Fibroblast of the aortic adventitia (primary cell): ENCODE data around the gene SESN3. TPM values are rescaled to one million over a fixed set of nuclear protein-coding genes. Genes with fewer than 3 reads are reported as not detected.

Source experiments
- DNase-seq: peaks from one replicate; pipeline ENCODE4 v3.0.0-alpha.2; 2010; ENCODE audit warnings: low read depth
- H3K4me3 ChIP-seq: 2 replicates; pipeline ENCODE4 v1.5.1; 2011; ENCODE audit warnings: low read depth, mild to moderate bottlenecking, control low read depth, low read length, moderate library complexity
- CTCF ChIP-seq: IDR thresholded peaks from 2 replicates; pipeline ENCODE4 v1.5.1; 2011; ENCODE audit warnings: mild to moderate bottlenecking, low read length, control low read depth, inconsistent platforms; ENCODE audit not compliant: insufficient read depth
- total RNA-seq: library from RNA; depleted of rRNA; stranded (reverse); fragments of >200 nt; gene quantifications from 2 replicates; pipeline ENCODE4 v1.2.3, GENCODE V29; 2012; ENCODE audit warnings: low replicate concordance

The SESN3 gene
- total RNA-seq, 1 donor: 74.2 TPM

DNA sequence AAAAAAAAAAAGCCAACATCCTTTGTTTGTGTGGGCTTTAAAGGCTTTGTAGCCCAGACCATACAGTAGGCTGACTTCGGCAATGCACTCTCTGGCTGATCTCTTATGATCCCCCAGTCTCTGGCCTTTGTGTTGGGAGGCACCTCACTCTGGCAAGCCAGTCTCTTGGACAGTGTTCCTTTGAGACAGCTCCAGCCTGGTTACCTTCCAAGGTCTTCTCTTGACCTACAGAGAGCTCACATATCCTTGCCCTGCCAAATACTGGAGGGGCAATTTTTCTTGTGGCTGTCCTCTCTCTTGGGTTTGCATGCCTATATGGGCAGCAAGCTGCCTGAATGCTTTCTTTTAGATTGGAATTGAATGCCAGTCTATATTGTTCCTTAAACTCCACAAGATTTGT lies 69.8 kb downstream of the SESN3 start:
- no peak overlapping the region for H3K4me3 ChIP-seq
- DNase-seq: no peak
- no peak for TF ChIP-seq CTCF

DNA sequence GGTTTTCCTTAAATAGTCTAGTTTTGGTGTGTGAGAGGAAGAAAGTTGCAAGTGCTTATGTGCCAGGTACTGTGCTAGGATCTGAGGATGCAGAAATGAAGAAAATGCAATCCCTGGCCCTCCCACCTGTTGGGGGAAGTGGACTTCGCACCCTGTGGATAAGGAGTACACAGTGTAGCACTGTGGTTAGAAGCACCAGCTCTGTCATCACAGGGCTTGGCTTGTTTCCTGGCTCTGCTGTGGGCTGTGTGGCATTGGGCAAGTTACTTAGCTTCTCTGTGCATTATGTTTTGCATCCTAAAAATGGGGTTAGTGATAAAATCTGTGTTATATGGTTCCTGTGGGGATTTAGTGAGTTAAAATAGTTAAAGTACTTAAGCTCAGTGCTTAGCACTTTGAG lies 73.2 kb downstream of the SESN3 start:
- no peak overlapping the region for H3K4me3 ChIP-seq
- TF ChIP-seq CTCF: no peak
- DNase-seq: no peak

DNA sequence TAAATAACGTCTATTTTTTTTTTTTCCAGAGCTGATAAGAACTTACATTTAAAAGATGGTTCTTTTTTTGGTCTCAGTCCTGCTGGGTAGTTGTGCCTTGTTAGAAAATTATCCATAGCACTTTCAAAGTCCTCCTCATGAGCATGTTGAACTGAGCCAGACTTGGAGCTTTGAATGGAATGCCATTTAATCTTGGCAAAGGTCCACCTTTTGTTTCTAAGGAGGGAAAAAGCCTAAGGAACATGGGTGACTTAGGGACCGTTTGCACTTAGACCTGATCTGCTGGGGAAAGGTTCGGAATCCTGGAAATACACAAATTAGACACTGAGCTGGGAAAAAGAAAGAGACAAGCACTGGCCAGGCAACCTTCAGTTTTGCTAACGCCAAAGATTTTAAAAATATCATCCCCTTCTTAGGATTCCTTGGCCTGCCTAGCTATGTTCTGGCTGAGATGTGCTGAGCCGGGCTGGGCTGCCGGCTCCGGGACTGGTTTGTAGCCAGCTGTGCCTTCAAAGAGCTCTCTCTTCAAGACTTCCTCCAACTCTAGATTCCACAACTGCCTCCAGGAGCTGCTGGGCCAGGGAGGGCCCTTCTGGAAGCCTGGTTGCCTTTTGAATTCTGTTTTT lies 74.0 kb downstream of the SESN3 start:
- no peak for TF ChIP-seq CTCF
- DNase-seq: peak; percentile 75
- H3K4me3 ChIP-seq: no peak overlapping the region

GRCh38 chr11:95156133-95156721 lies 74.8 kb downstream of the SESN3 start:
- DNase-seq: no peak
- no peak overlapping the region for H3K4me3 ChIP-seq
- TF ChIP-seq CTCF: no peak

DNA sequence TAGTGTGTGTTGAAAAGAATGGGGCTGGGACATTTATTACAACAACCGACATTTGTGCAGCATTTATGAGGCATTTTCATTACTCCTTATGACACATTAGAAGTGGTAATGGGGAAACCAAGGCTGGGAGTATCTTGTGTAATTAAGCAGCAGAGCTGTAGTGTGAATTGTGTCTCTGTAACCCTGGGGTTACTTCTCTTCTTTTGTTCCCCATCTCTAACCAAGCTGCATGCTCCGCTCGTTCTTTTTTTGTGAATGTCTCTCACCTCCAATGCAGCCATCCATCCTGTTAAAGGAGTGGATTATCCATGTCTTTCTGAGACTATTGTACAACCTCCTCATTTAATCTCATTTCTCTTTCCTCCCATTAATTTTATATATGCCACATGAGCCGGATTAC lies 75.6 kb downstream of the SESN3 start:
- no peak overlapping the region for H3K4me3 ChIP-seq
- TF ChIP-seq CTCF: no peak
- no peak for DNase-seq

DNA sequence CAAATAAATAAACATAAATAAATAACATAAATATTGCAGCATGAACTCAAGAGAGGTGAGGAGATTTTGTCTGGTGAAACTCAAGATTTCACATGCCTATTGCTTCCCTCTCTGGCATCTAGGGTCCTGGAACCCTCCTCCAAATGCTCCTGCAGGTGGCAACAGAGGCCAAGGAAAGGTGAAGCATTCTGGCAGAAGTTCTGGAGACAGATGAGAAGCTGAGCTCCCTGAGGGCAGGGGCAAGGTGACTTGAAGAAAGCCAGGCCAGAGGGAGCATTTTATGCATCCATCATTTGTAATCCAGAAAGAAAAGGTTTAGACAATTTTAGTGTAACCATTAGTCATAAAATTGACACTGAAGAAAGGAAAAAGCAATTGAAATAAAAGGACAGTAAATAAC lies 76.5 kb downstream of the SESN3 start:
- TF ChIP-seq CTCF: peak; percentile 59
- no peak overlapping the region for H3K4me3 ChIP-seq
- peak; percentile 67 for DNase-seq

DNA sequence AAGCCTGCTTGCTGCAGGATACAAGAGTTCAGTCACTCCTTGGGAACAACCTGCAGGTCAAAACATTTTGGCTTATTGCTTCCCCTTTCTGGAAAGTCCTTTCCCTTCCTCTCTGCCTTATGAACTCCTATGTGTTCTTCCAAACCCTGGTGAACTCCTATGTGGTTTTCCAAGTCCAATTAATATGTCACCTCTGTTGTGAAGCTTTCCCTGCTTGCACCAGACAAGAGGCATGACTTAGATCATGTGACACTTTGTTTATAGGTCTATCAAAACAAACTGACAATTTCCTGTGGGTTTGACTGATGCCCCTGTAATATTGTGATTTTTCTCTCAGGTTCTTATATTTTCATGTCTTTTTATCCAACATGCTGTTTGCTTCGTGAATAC lies 77.2 kb downstream of the SESN3 start:
- no peak overlapping the region for H3K4me3 ChIP-seq
- no peak for TF ChIP-seq CTCF
- DNase-seq: no peak
